MCF 10A (cell line): Measurements from ENCODE around the gene NDST3. TPM values are rescaled to one million over a fixed set of nuclear protein-coding genes. Genes with fewer than 3 reads are reported as not detected.

Source experiments
- BruUV-seq: library from RNA; stranded (reverse); fragments of 400-500 nt; replicated peaks from 2 replicates; lab custom pipeline; 2021; lab: Mats Ljungman, UMichigan
- CTCF ChIA-PET: fragments of 300-600 bp; sonication (Branson Sonifier 250); formaldehyde crosslinking; extraction: SDS; loops from one replicate; lab custom pipeline; 2021; ENCODE audit warnings: antibody characterized with exemption, inconsistent platforms; lab: Yijun Ruan, JAX
- POLR2A ChIA-PET: fragments of 300-600, 350-650 bp; sonication (Branson Sonifier 250); formaldehyde crosslinking; extraction: SDS; loops from one replicate; lab custom pipeline; 2020; ENCODE audit warnings: antibody characterized with exemption, inconsistent platforms; lab: Yijun Ruan, JAX
- DNase-seq: peaks from one replicate; pipeline ENCODE4 v3.0.0-alpha.2; 2018; ENCODE audit not compliant: unreplicated experiment
- H3K27ac Mint-ChIP-seq: one replicate; pipeline ENCODE4 v1.8.0; 2022; ENCODE audit warnings: mild to moderate bottlenecking, low read depth, mixed read lengths; ENCODE audit not compliant: unreplicated experiment
- H3K27me3 Mint-ChIP-seq: one replicate; pipeline ENCODE4 v1.8.0; 2022; ENCODE audit warnings: mixed read lengths; ENCODE audit not compliant: insufficient read depth, unreplicated experiment
- H3K36me3 Mint-ChIP-seq: one replicate; pipeline ENCODE4 v1.8.0; 2022; ENCODE audit warnings: mild to moderate bottlenecking, moderate library complexity, mixed read lengths; ENCODE audit not compliant: insufficient read depth, unreplicated experiment
- H3K4me1 Mint-ChIP-seq: one replicate; pipeline ENCODE4 v1.8.0; 2022; ENCODE audit warnings: mixed read lengths; ENCODE audit not compliant: insufficient read depth, unreplicated experiment
- H3K4me3 Mint-ChIP-seq: one replicate; pipeline ENCODE4 v1.8.0; 2022; ENCODE audit warnings: mild to moderate bottlenecking, moderate library complexity, mixed read lengths; ENCODE audit not compliant: unreplicated experiment
- H3K9me3 Mint-ChIP-seq: one replicate; pipeline ENCODE4 v1.8.0; 2022; ENCODE audit warnings: mixed read lengths; ENCODE audit not compliant: unreplicated experiment
- CTCF ChIP-seq: fragments of 200-600 bp; IDR thresholded peaks from one replicate; pipeline ENCODE4 v1.8.0; 2022; ENCODE audit warnings: antibody characterized with exemption, mild to moderate bottlenecking; ENCODE audit not compliant: unreplicated experiment
- intact Hi-C: fragments of 100-400 bp; cut with micrococcal nuclease; formaldehyde crosslinking; loops from 2 replicates; pipeline ENCODE4 v1.14.1; 2022
- total RNA-seq: library from RNA; stranded (reverse); gene quantifications from 2 replicates; pipeline ENCODE4 v1.2.3, GENCODE V29; 2022

NDST3 gene
- total RNA-seq, 1 experiment from 2014 or later, result not detected

- POLR2A ChIA-PET, result no interaction called here
- H3K27me3 Mint-ChIP-seq, result no peaks in the 10 kb centered on the region
Observed at GRCh38 chr4:117996891-117997290, 37.4 kb upstream of the NDST3 start.

GRCh38 chr4:118004088-118004487, 30.2 kb upstream of the NDST3 start:
- POLR2A ChIA-PET, result no interaction called here
- H3K4me1 Mint-ChIP-seq, result no peaks in the 10 kb centered on the region
- no peaks in the 10 kb centered on the region for H3K9me3 Mint-ChIP-seq
- no TSS peak for BruUV-seq
- CTCF ChIA-PET, result no interaction called here
- H3K27ac Mint-ChIP-seq, result no peak overlapping the region
- H3K36me3 Mint-ChIP-seq, result no peaks in the 10 kb centered on the region
- no peak overlapping the region for H3K4me3 Mint-ChIP-seq
- intact Hi-C loops, result no loop called here
- no peak for TF ChIP-seq CTCF
- H3K27me3 Mint-ChIP-seq, result no peaks in the 10 kb centered on the region
- DNase-seq, result no peak

More at GRCh38 chr4:117996891-117997290, 37.4 kb upstream of the NDST3 start:
- no TSS peak for BruUV-seq
- intact Hi-C loops, result no loop called here
- CTCF ChIA-PET, result no interaction called here
- H3K27ac Mint-ChIP-seq, result no peak overlapping the region
- no peak overlapping the region for H3K4me3 Mint-ChIP-seq
- no peak for TF ChIP-seq CTCF
- no peaks in the 10 kb centered on the region for H3K36me3 Mint-ChIP-seq
- no peaks in the 10 kb centered on the region for H3K4me1 Mint-ChIP-seq
- H3K9me3 Mint-ChIP-seq, result peaks cover 8% of the 10 kb centered on the region
- DNase-seq, result no peak

- Mint-ChIP-seq H3K4me3 (no peak overlapping the region), H3K27me3 (no peaks in the 10 kb centered on the region), H3K4me1 (no peaks in the 10 kb centered on the region), H3K9me3 (no peaks in the 10 kb centered on the region), H3K36me3 (no peaks in the 10 kb centered on the region), H3K27ac (no peak overlapping the region)
- POLR2A ChIA-PET, result no interaction called here
- BruUV-seq, result no TSS peak
- intact Hi-C loops, result no loop called here
- TF ChIP-seq CTCF, result no peak
- DNase-seq, result no peak
- CTCF ChIA-PET, result interaction anchor here (0.6 to 0.7 kb wide), 2 partner anchors 196 to 490 kb away, joined by 3 read pairs; no protein-coding TSS in a partner anchor
Observed at GRCh38 chr4:118005883-118006282, 28.4 kb upstream of the NDST3 start.

GRCh38 chr4:118012142-118012541, 22.1 kb upstream of the NDST3 start:
- Mint-ChIP-seq H3K36me3 (no peaks in the 10 kb centered on the region), H3K27ac (no peak overlapping the region), H3K4me1 (no peaks in the 10 kb centered on the region), H3K27me3 (no peaks in the 10 kb centered on the region), H3K4me3 (no peak overlapping the region), H3K9me3 (no peaks in the 10 kb centered on the region)
- POLR2A ChIA-PET, result no interaction called here
- intact Hi-C loops, result no loop called here
- no TSS peak for BruUV-seq
- CTCF ChIA-PET, result no interaction called here
- TF ChIP-seq CTCF, result no peak
- no peak for DNase-seq
